Fibroblast of mammary gland (primary cell): ENCODE data around the gene OR12D3.

Experiments used
- DNase-seq: peaks from one replicate; pipeline ENCODE4 v3.0.0-alpha.2; 2010; ENCODE audit warnings: low read depth
- H3K4me3 ChIP-seq: 2 replicates; pipeline ENCODE4 v1.5.1; 2011; ENCODE audit warnings: low read depth, mild to moderate bottlenecking, low read length, moderate library complexity; ENCODE audit not compliant: control insufficient read depth
- CTCF ChIP-seq: conservative IDR thresholded peaks from 2 replicates; pipeline ENCODE4 v1.5.1; 2011; ENCODE audit warnings: low read depth, low read length, inconsistent platforms; ENCODE audit not compliant: control insufficient read depth, insufficient read depth

The OR12D3 gene

DNA sequence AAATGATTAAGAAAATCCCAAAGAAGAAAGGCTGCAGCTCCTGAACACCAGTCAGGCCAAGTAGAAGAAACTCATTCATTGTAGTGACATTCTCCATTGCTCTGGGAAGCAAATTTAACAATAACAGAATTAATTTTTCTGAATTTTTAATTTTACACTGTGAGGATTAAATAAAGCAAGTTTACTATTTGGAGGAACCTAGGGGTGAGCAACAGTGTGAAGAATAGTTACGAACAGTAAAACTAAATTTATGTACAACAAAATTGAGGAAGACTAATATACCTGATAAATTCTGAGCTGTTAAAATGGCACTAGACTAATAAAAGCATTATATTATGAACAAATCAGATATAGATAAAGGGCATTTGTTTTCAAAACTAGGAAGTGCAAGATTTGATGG lies at the start of gene OR12D3:
Gene OR12D3, minus strand, starts transcription at position 101 of the 400 bp plus-strand sequence. Its CDS starts 4 bp downstream, at position 97.
- no peak for TF ChIP-seq CTCF
- DNase-seq = no peak
- no peak within 1 kb of the TSS for H3K4me3 ChIP-seq

DNA sequence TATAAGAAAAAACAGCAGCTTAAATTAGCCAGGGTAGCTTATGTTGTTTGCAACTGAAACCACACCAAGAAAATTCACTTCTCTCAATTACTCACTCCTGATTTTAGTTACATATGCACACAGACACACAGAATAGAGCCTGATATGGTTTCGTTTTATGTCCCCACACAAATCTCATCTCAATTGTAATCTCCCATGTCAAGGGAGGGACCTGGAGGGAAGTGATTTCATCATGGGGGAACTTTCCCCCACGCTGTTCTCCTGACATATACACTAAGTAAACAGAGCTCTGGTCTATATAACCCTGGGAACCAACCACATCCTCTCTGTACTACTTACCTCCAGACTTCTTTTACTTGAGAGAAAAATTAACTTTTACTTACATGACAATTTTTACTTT lies 49.5 kb upstream of the OR12D3 start:
- no peak overlapping the region for H3K4me3 ChIP-seq
- DNase-seq = no peak
- TF ChIP-seq CTCF = no peak

DNA sequence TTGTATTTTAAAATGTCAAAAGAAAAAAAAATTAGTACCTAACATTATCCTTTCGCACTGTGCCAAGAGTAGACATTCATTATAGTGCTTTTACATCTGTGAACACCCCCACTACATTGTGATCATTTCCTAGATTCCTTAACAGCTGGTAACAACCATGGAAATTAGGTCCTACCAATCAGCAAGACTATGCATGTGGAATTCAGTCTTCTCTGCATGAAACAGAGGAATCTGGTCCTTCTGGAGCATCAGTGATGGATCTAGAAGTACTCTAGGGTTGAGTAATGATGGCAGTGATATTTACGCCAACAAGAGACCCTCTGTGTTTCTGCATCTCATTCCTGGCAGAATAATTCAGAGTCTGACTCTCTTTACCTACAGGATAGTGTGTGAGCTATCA lies 49.1 kb upstream of the OR12D3 start:
- H3K4me3 ChIP-seq = no peak overlapping the region
- no peak for TF ChIP-seq CTCF
- DNase-seq = no peak

GRCh38 chr6:29419516-29419915 lies 44.4 kb upstream of the OR12D3 start:
- no peak for TF ChIP-seq CTCF
- H3K4me3 ChIP-seq = no peak overlapping the region
- no peak for DNase-seq

GRCh38 chr6:29414588-29414987 lies 39.5 kb upstream of the OR12D3 start, which contains the start of gene OR12D1:
Gene OR12D1 (plus strand): TSS chr6:29414928.
- TF ChIP-seq CTCF = no peak
- no peak for DNase-seq

DNA sequence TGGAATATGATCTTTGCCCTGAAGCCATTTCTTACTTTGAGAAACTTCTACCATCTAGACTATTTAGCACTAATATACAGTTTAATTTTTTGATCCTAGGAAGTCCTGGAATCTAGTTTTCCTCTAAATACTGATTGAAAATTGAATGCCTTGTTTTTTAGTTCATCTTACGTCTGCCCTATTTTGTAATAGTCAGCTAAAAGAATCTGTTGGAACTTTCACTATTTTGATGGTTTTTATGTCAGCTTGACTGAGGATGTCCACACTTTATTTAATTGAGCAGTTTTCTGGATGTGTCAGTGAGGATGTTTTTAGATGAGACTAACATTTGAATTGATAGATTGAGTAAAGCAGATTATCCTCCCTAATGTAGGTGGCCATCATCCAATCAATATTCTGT lies 28.7 kb upstream of the OR12D3 start:
- H3K4me3 ChIP-seq = no peak overlapping the region
- DNase-seq = no peak
- no peak for TF ChIP-seq CTCF

More at GRCh38 chr6:29414588-29414987, 39.5 kb upstream of the OR12D3 start, which contains the start of gene OR12D1:
- no peak within 1 kb of the TSS for H3K4me3 ChIP-seq

- no peak for TF ChIP-seq CTCF
- no peak overlapping the region for H3K4me3 ChIP-seq
- no peak for DNase-seq
Measured at GRCh38 chr6:29399525-29399924, 24.4 kb upstream of the OR12D3 start.
